HCT116 (cell line): ENCODE results near the gene CSRP1. TPM values are rescaled to one million over a fixed set of nuclear protein-coding genes. Genes with fewer than 3 reads are reported as not detected.

ENCODE experiments used
- ATAC-seq: fragments of 200-7000 bp; cut with Tn5 transposase; 2 replicates; pipeline ENCODE4 v1.9.1; 2020; ENCODE audit warnings: mild to moderate bottlenecking, moderate library complexity
- BruUV-seq: library from RNA; stranded (reverse); fragments of 400-500 nt; replicated peaks from 2 replicates; lab custom pipeline; 2021; lab: Mats Ljungman, UMichigan
- CTCF ChIA-PET: fragments of 300-600 bp; sonication (Branson Sonifier 250); formaldehyde crosslinking; loops from one replicate; lab custom pipeline; 2021; ENCODE audit warnings: antibody characterized with exemption; lab: Charles Lee
- POLR2A ChIA-PET: fragments of 300-600, 350-600 bp; sonication (Branson Sonifier 250); formaldehyde crosslinking; loops from one replicate; lab custom pipeline; 2021; ENCODE audit warnings: antibody characterized with exemption; lab: Charles Lee
- RAD21 ChIA-PET, 2 experiments: fragments of 300-600 bp; sonication (Branson Sonifier 250); formaldehyde crosslinking; loops; one replicate each; lab custom pipeline; 2023; ENCODE audit warnings: low total read pairs in 2 of 2; ENCODE audit not compliant: uncharacterized antibody in 2 of 2, unreplicated experiment in 2 of 2, low non-redundant PET in 1 of 2; lab: Charles Lee
- DNase-seq: peaks from one replicate; pipeline ENCODE4 v3.0.0-alpha.2; 2010; ENCODE audit warnings: low read depth, low spot score
- H2AFZ ChIP-seq: fragments of 200-600 bp; shearing (Covaris generic), sonication (generic); 2 replicates; pipeline ENCODE4 v1.6.1; 2017; ENCODE audit warnings: low read depth, mixed run types, mixed read lengths, antibody characterized with exemption, low read length; ENCODE audit not compliant: poor library complexity, severe bottlenecking
- H3K27ac ChIP-seq: 2 replicates; pipeline ENCODE4 v1.5.1; 2012; ENCODE audit warnings: low read depth, low read length
- H3K27me3 ChIP-seq: fragments of 200-600 bp; sonication (generic); 2 replicates; pipeline ENCODE4 v1.6.1; 2016; ENCODE audit warnings: mixed run types, low read length, mixed read lengths; ENCODE audit not compliant: insufficient read depth
- H3K36me3 ChIP-seq, 2 experiments: fragments of 200-500 bp in 1 of 2; fragments of 200-600 bp in 1 of 2; sonication (Bioruptor generic) in 1 of 2; sonication (generic) in 1 of 2; 2 replicates each; pipeline versions ENCODE4 v1.5.1 to v1.6.1; 2014 to 2016; ENCODE audit warnings: low read length in 2 of 2, inconsistent platforms in 1 of 2, mixed read lengths in 1 of 2, mixed run types in 1 of 2; ENCODE audit not compliant: insufficient read depth in 2 of 2, control insufficient read depth in 1 of 2
- H3K4me1 ChIP-seq, 2 experiments: fragments of 200-600 bp in 1 of 2; sonication (generic) in 1 of 2; 2 replicates each; pipeline versions ENCODE4 v1.5.1 to v1.6.1; 2012 to 2017; ENCODE audit warnings: low read length in 2 of 2, inconsistent platforms in 1 of 2, mild to moderate bottlenecking in 1 of 2, mixed read lengths in 1 of 2, mixed run types in 1 of 2, moderate library complexity in 1 of 2; ENCODE audit not compliant: insufficient read depth in 2 of 2, control insufficient read depth in 1 of 2
- H3K4me2 ChIP-seq: fragments of 200-600 bp; sonication (generic); 2 replicates; pipeline ENCODE4 v1.6.1; 2017; ENCODE audit warnings: mixed run types, low read length, mixed read lengths
- H3K4me3 ChIP-seq, 2 experiments: fragments of 200-600 bp in 1 of 2; sonication (generic) in 1 of 2; replicated peaks in 1 of 2; 2 replicates each; pipeline ENCODE4 v1.5.1; 2011 to 2016; ENCODE audit warnings: low read length in 2 of 2, control low read depth in 1 of 2, low read depth in 1 of 2, mild to moderate bottlenecking in 1 of 2, mixed read lengths in 1 of 2, mixed run types in 1 of 2
- H3K79me2 ChIP-seq: fragments of 200-600 bp; sonication (generic); 2 replicates; pipeline ENCODE4 v1.6.1; 2017; ENCODE audit warnings: mild to moderate bottlenecking, mixed run types, low read length, moderate library complexity, mixed read lengths; ENCODE audit not compliant: insufficient read depth
- H3K9ac ChIP-seq: fragments of 200-600 bp; sonication (generic); 2 replicates; pipeline ENCODE4 v1.6.1; 2016; ENCODE audit warnings: low read length, mixed read lengths
- H3K9me2 ChIP-seq: fragments of 200-600 bp; sonication (generic), shearing (Covaris generic); 2 replicates; pipeline ENCODE4 v1.6.1; 2017; ENCODE audit warnings: mixed run types, mild to moderate bottlenecking, moderate library complexity; ENCODE audit not compliant: insufficient read depth
- H3K9me3 ChIP-seq, 2 experiments: fragments of 200-500 bp in 1 of 2; fragments of 200-600 bp in 1 of 2; sonication (Bioruptor generic) in 1 of 2; sonication (generic) in 1 of 2; 2 replicates each; pipeline ENCODE4 v1.6.1; 2014 to 2017; ENCODE audit warnings: low read length in 2 of 2, mixed read lengths in 2 of 2, inconsistent platforms in 1 of 2, low read depth in 1 of 2, mild to moderate bottlenecking in 1 of 2, mixed run types in 1 of 2, moderate library complexity in 1 of 2; ENCODE audit not compliant: control insufficient read depth in 1 of 2, insufficient read depth in 1 of 2
- H4K20me1 ChIP-seq: fragments of 200-600 bp; sonication (generic), shearing (Covaris generic); 2 replicates; pipeline ENCODE4 v1.6.1; 2017; ENCODE audit warnings: mixed run types, mild to moderate bottlenecking, moderate library complexity; ENCODE audit not compliant: insufficient read depth
- FOSL1 ChIP-seq: IDR thresholded peaks from 2 replicates; pipeline ENCODE4 v1.6.1; 2012; ENCODE audit warnings: low read depth
- RAD21 ChIP-seq: IDR thresholded peaks from 2 replicates; pipeline ENCODE4 v1.6.1; 2012; ENCODE audit warnings: low read depth, mild to moderate bottlenecking
- SP1 ChIP-seq: IDR thresholded peaks from 2 replicates; pipeline ENCODE4 v1.6.1; 2012; ENCODE audit warnings: low read depth
- intact Hi-C: fragments of 100-400 bp; cut with micrococcal nuclease; formaldehyde crosslinking; loops from 2 replicates; pipeline ENCODE4 v1.10.0; 2022
- total RNA-seq: library from RNA; stranded (reverse); gene quantifications from one replicate; pipeline ENCODE4 v1.2.1, GENCODE V29; 2021; ENCODE audit not compliant: unreplicated experiment
- TF ChIP-seq, protein P1 (sequence below): IDR thresholded peaks from 2 replicates; pipeline ENCODE4 v1.6.1; 2011; ENCODE audit warnings: mild to moderate bottlenecking, low read length, moderate library complexity; ENCODE audit not compliant: insufficient replicate concordance; ENCODE audit errors: extremely low read depth

The CSRP1 gene
- total RNA-seq, 1 experiment from 2014 or later: 51.7 TPM

DNA sequence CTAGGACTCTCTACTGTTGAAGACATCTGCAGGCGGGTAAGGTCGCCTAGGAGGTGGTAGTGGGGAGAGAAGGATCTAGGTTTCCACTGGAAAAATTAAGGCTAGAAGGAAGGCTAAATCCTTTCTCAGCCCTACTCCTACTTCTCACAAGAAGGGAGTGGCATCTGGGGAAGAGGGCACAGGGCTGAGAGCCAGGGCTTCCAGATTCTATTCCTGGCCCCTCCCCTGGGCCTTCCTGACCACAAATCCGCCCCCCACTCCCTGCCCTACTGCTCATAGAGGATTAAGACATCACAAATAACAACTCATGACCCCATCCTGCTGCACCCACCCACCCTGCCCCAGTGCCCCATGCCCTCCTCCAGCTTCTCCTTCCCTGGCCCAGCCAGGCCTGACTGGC lies 40.4 kb downstream of the CSRP1 start:
- 0 out of 2 replicates have a peak overlapping the region, but pooled peaks have one; percentile 11 for H3K9ac ChIP-seq
- intact Hi-C loops: no loop called here
- peaks cover 37 to 68% of the 10 kb centered on the region in 2 experiments for H3K4me1 ChIP-seq
- no peak for TF ChIP-seq RAD21
- ATAC-seq (no peak), DNase-seq (no peak)
- ChIA-PET RAD21 (interaction anchor here in 1 of 2 experiments (1.3 kb wide), 1 partner anchor 30 kb away, joined by 3 read pairs; no protein-coding TSS in a partner anchor), CTCF (interaction anchor here (1.3 kb wide), 1 partner anchor 46 kb away, joined by 4 read pairs; no protein-coding TSS in a partner anchor), POLR2A (no interaction called here)
- peaks cover 2 to 13% of the 10 kb centered on the region in 2 experiments; a peak in 2 of 4 replicates for H3K36me3 ChIP-seq
- H3K4me3 ChIP-seq: no peak overlapping the region
- no peaks in the 10 kb centered on the region for H3K9me2 ChIP-seq
- no peaks in the 10 kb centered on the region for H4K20me1 ChIP-seq
- H3K27ac ChIP-seq: peak overlapping the region; percentile 20; the same call in 1 of the 2 replicates
- H3K4me2 ChIP-seq: peak overlapping the region; percentile 77
- H3K79me2 ChIP-seq: peaks cover 27% of the 10 kb centered on the region
- no peaks in the 10 kb centered on the region for H3K27me3 ChIP-seq
- BruUV-seq: no TSS peak
- H3K9me3 ChIP-seq: no peaks in the 10 kb centered on the region
- no peak overlapping the region for H2AFZ ChIP-seq

DNA sequence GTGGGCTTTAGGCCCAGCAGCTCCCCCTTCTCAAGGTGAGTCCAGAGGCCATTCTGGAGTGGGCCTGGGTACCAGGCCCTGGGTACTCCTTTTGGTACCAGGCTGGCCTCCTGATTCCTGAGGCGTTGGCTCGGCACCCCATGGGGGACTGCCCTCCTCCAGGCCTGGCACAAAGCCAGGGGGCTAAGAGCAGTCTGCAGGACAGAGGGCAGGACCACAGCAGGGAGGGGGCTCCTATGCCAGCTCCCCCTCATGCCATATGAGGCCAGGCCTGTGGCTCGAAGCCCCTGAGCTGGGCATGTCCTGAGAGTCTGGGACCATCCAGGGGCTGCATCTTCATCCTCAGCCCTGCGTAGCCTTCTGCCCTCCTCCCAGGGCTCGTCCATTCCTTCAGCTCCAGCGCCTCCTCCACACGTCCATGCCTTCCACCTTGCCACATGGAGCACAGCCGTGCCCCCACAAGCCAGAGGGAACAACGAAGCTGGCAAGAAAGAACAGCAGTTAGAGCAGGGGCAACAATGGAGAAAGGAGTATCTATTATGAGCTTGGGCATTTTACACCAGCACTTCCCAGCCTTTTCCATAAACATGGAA lies 41.1 kb downstream of the CSRP1 start:
- BruUV-seq: no TSS peak
- Histone ChIP-seq H3K79me2 (peaks cover 27% of the 10 kb centered on the region), H3K27ac (peak overlapping the region; percentile 20; the same call in 1 of the 2 replicates), H2AFZ (no peak overlapping the region), H3K4me1 (peaks cover 42 to 73% of the 10 kb centered on the region in 2 experiments), H3K36me3 (peaks cover 2 to 13% of the 10 kb centered on the region in 2 experiments; a peak in 2 of 4 replicates), H3K27me3 (no peaks in the 10 kb centered on the region), H3K9me3 (no peaks in the 10 kb centered on the region), H3K4me2 (no peak overlapping the region; the same call in 1 of the 2 replicates), H3K4me3 (no peak overlapping the region), H4K20me1 (no peaks in the 10 kb centered on the region), H3K9ac (0 out of 2 replicates have a peak overlapping the region, but pooled peaks have one; percentile 11), H3K9me2 (no peaks in the 10 kb centered on the region)
- TF ChIP-seq FOSL1: no peak
- TF ChIP-seq SP1: no peak
- TF ChIP-seq, protein P1, sequence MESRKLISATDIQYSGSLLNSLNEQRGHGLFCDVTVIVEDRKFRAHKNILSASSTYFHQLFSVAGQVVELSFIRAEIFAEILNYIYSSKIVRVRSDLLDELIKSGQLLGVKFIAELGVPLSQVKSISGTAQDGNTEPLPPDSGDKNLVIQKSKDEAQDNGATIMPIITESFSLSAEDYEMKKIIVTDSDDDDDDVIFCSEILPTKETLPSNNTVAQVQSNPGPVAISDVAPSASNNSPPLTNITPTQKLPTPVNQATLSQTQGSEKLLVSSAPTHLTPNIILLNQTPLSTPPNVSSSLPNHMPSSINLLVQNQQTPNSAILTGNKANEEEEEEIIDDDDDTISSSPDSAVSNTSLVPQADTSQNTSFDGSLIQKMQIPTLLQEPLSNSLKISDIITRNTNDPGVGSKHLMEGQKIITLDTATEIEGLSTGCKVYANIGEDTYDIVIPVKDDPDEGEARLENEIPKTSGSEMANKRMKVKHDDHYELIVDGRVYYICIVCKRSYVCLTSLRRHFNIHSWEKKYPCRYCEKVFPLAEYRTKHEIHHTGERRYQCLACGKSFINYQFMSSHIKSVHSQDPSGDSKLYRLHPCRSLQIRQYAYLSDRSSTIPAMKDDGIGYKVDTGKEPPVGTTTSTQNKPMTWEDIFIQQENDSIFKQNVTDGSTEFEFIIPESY: no peak
- DNase-seq (no peak), ATAC-seq (no peak)
- CTCF ChIA-PET: interaction anchor here (1.3 kb wide), 1 partner anchor 47 kb away, joined by 4 read pairs; no protein-coding TSS in a partner anchor
- POLR2A ChIA-PET: no interaction called here
- intact Hi-C loops: no loop called here
- RAD21 ChIA-PET: interaction anchor here in 1 of 2 experiments (1.3 kb wide), 1 partner anchor 30 kb away, joined by 3 read pairs; no protein-coding TSS in a partner anchor
